Breast epithelium (tissue), 4 donors: ENCODE results near the gene PCDHGA6. TPM values are rescaled to one million over a fixed set of nuclear protein-coding genes. Genes with fewer than 3 reads are reported as not detected.
A peak's percentile ranks its signal among the peaks of the same experiment; 100 is the strongest.

Source experiments
- DNase-seq, 2 donors: peaks; one replicate each; pipeline ENCODE4 v3.0.0-alpha.2; 2019; ENCODE audit warnings: low spot score in 2 of 2
- H3K27ac ChIP-seq, 2 donors: fragments of 200-600 bp; sonication (generic) in 1 of 2; one replicate each; pipeline ENCODE4 v1.5.1; 2016 to 2019; ENCODE audit warnings: mild to moderate bottlenecking in 1 of 2
- H3K27me3 ChIP-seq, 2 donors: fragments of 200-600 bp; sonication (generic) in 1 of 2; one replicate each; pipeline versions ENCODE4 v1.5.1 to v1.6.0; 2017 to 2019; ENCODE audit warnings: control low read depth in 1 of 2, mild to moderate bottlenecking in 1 of 2
- H3K36me3 ChIP-seq: fragments of 200-600 bp; one replicate; pipeline ENCODE4 v1.5.1; 2019
- H3K4me1 ChIP-seq, 2 donors: fragments of 200-600 bp; sonication (generic); one replicate each; pipeline ENCODE4 v1.5.1; 2016 to 2019; ENCODE audit warnings: control low read depth in 1 of 2
- H3K4me3 ChIP-seq, 3 donors: fragments of 200-600 bp; sonication (generic); 1 replicate in 2 of 3; 2 replicates in 1 of 3; pipeline ENCODE4 v1.5.1; 2016 to 2019; ENCODE audit warnings: mild to moderate bottlenecking in 3 of 3, moderate library complexity in 2 of 3
- H3K9me3 ChIP-seq, 2 donors: fragments of 200-600 bp; sonication (generic) in 1 of 2; one replicate each; pipeline ENCODE4 v1.5.1; 2016 to 2019; ENCODE audit warnings: control low read depth in 1 of 2
- POLR2A ChIP-seq: fragments of 450-650 bp; IDR thresholded peaks from one replicate; pipeline ENCODE4 v1.6.1; 2016; ENCODE audit warnings: antibody characterized with exemption, mild to moderate bottlenecking, moderate library complexity
- POLR2AphosphoS5 ChIP-seq, 3 donors: sonication (generic); formaldehyde crosslinking; IDR thresholded peaks; one replicate each; pipeline ENCODE4 v1.6.1; 2017; ENCODE audit warnings: antibody characterized with exemption in 3 of 3
- intact Hi-C: fragments of 100-400 bp; cut with DNase I; formaldehyde crosslinking; loops from one replicate; pipeline ENCODE4 v1.15.1; 2023; ENCODE audit warnings: low total_unique reads
- total RNA-seq, 3 donors: library from RNA; depleted of rRNA; stranded (reverse); fragments of >200 nt; gene quantifications; one replicate each; pipeline ENCODE4 v1.1.0, GENCODE V29; 2016
- TF ChIP-seq, protein P1 (sequence below), 3 donors: fragments of 450-650 bp; IDR thresholded peaks; one replicate each; pipeline ENCODE4 v1.5.1; 2016 to 2017; ENCODE audit warnings: antibody characterized with exemption in 3 of 3, mild to moderate bottlenecking in 3 of 3, moderate library complexity in 3 of 3

PCDHGA6 gene
- total RNA-seq, 3 donors from 2014 or later = 4.0 to 8.5 (median 8.3) TPM

DNA sequence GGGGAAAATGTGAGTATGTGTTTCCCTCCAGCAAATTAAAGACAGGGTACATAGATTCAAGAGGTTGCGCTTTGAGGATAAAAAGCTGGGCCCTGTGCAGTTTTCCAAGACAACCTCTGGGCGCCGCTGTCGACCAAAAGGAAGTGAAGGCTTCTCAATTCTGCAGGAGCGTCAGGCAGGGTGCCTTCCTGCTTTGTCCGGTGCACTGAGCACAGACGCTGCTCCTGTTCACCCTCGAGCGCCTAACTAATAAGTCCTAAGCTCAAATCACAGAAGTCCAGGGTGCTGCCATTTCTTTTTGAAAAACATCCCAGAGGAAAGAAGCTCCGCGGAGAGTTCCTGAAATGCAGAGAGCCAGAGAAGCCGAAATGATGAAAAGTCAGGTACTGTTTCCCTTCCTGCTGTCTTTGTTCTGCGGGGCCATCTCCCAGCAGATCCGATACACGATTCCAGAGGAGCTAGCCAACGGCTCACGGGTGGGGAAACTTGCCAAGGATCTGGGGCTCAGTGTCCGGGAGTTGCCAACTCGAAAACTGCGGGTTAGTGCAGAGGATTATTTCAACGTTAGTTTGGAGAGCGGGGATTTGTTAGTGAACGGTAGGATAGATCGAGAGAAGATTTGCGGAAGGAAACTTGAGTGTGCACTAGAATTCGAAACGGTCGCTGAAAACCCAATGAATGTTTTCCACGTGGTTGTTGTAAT is 23.6 kb upstream of the PCDHGA6 start, which contains the start of gene PCDHGB1:
TSS of gene PCDHGB1 (plus strand) at position 183 of the 703 bp plus-strand sequence. CDS start at position 345, 162 bp downstream.
- TF ChIP-seq POLR2A = no peak
- TF ChIP-seq, protein P1, sequence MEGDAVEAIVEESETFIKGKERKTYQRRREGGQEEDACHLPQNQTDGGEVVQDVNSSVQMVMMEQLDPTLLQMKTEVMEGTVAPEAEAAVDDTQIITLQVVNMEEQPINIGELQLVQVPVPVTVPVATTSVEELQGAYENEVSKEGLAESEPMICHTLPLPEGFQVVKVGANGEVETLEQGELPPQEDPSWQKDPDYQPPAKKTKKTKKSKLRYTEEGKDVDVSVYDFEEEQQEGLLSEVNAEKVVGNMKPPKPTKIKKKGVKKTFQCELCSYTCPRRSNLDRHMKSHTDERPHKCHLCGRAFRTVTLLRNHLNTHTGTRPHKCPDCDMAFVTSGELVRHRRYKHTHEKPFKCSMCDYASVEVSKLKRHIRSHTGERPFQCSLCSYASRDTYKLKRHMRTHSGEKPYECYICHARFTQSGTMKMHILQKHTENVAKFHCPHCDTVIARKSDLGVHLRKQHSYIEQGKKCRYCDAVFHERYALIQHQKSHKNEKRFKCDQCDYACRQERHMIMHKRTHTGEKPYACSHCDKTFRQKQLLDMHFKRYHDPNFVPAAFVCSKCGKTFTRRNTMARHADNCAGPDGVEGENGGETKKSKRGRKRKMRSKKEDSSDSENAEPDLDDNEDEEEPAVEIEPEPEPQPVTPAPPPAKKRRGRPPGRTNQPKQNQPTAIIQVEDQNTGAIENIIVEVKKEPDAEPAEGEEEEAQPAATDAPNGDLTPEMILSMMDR (IDR thresholded peaks at IDR 0.05) = peak in 1 of 3 donors; percentile 35
- H3K9me3 ChIP-seq = peaks cover 63 to 89% of the 10 kb centered on the region in 2 donors
- intact Hi-C loops = loop anchor here (2.0 kb wide), 1 partner anchor 29 kb away; no protein-coding TSS in a partner anchor
- no peak within 1 kb of the TSS for H3K27ac ChIP-seq
- no peak for DNase-seq
- H3K27me3 ChIP-seq = peaks cover 0 to 3% of the 10 kb centered on the region in 2 donors
- H3K4me1 ChIP-seq = no peaks in the 10 kb centered on the region
- no peaks in the 10 kb centered on the region for H3K36me3 ChIP-seq
- H3K4me3 ChIP-seq = peak within 1 kb of the TSS in 1 of 3 donors; percentile 45

DNA sequence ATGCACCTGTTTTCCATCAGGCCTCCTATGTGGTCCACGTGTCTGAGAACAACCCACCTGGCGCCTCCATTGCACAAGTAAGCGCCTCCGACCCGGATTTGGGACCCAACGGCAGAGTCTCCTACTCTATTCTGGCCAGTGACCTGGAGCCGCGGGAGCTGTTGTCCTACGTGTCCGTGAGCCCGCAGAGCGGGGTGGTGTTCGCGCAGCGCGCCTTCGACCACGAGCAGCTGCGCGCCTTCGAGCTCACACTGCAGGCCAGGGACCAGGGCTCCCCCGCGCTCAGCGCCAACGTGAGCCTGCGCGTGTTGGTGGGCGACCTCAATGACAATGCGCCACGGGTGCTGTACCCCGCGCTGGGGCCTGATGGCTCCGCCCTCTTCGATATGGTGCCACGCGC is 22.1 kb upstream of the PCDHGA6 start:
- intact Hi-C loops = no loop called here
- peak overlapping the region in 1 of 3 donors; percentile 6 for H3K4me3 ChIP-seq

DNA sequence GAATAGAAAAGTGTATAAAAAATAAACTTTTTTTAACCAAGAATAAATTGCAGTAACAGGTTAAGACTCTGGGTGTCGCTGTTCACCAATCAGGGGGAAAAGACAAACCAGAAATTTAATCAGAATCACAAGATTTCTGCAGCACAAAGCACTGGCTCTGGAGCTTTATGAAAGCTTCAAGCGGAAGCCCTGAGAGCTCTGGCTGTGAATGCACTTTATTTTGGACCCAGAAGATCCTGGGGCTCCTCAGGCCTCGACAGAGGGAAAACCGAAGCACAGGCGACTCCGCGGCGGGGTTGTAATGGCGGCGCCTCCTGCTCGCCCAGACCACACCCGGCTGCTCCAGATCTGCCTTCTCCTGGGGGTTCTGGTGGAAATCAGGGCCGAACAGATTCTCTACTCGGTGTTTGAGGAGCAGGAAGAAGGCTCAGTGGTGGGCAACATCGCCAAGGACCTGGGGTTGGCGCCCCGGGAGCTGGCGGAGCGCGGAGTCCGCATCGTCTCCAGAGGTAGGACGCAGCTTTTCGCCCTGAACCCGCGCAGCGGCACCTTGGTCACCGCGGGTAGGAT is 18.7 kb upstream of the PCDHGA6 start, which contains the start of gene PCDHGA4:
TSS of gene PCDHGA4 (plus strand) at position 122 of the 570 bp plus-strand sequence. CDS start at position 209, 87 bp downstream.
- H3K9me3 ChIP-seq = peaks cover 74 to 96% of the 10 kb centered on the region in 2 donors
- peak within 1 kb of the TSS; percentile 20 to 47 (median 30) for H3K4me3 ChIP-seq
- intact Hi-C loops = no loop called here

More for the DNA sequence above, 22.1 kb upstream of the PCDHGA6 start:
- H3K9me3 ChIP-seq = peaks cover 63 to 91% of the 10 kb centered on the region in 2 donors
- H3K27me3 ChIP-seq = peaks cover 0 to 3% of the 10 kb centered on the region in 2 donors
- no peaks in the 10 kb centered on the region for H3K4me1 ChIP-seq
- DNase-seq = no peak
- TF ChIP-seq POLR2A (no peak), POLR2AphosphoS5 (IDR thresholded peaks at IDR 0.05) (no peak)
- TF ChIP-seq, protein P1 (IDR thresholded peaks at IDR 0.05) = no peak
- no peaks in the 10 kb centered on the region for H3K36me3 ChIP-seq
- H3K27ac ChIP-seq = no peak overlapping the region

DNA sequence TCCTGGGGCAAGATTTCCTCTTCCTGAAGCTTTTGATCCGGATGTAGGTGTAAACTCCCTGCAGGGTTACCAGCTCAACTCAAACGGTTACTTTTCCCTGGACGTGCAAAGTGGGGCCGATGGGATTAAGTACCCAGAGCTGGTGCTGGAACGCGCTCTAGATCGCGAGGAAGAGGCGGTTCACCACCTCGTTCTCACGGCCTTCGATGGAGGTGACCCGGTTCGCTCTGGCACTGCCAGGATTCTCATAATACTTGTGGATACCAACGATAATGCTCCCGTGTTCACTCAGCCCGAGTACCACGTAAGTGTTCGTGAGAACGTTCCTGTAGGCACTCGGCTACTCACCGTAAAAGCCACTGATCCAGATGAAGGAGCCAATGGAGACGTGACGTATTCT is 18.1 kb upstream of the PCDHGA6 start:
- TF ChIP-seq POLR2AphosphoS5 (IDR thresholded peaks at IDR 0.05) (no peak), POLR2A (no peak)
- TF ChIP-seq, protein P1 (IDR thresholded peaks at IDR 0.05) = no peak
- Histone ChIP-seq H3K27ac (no peak overlapping the region), H3K9me3 (peaks cover 74 to 96% of the 10 kb centered on the region in 2 donors), H3K27me3 (peaks cover 0 to 3% of the 10 kb centered on the region in 2 donors), H3K4me3 (peak overlapping the region in 1 of 3 donors; percentile 47), H3K4me1 (no peaks in the 10 kb centered on the region), H3K36me3 (no peaks in the 10 kb centered on the region)
- intact Hi-C loops = no loop called here
- no peak for DNase-seq

More for the DNA sequence above, 18.7 kb upstream of the PCDHGA6 start, which contains the start of gene PCDHGA4:
- H3K27ac ChIP-seq = no peak within 1 kb of the TSS
- H3K4me1 ChIP-seq = no peaks in the 10 kb centered on the region
- no peaks in the 10 kb centered on the region for H3K36me3 ChIP-seq
- TF ChIP-seq, protein P1 (IDR thresholded peaks at IDR 0.05) = peak in 1 of 3 donors; percentile 12
- TF ChIP-seq POLR2A = no peak
- peaks cover 0 to 3% of the 10 kb centered on the region in 2 donors for H3K27me3 ChIP-seq
- no peak for DNase-seq

DNA sequence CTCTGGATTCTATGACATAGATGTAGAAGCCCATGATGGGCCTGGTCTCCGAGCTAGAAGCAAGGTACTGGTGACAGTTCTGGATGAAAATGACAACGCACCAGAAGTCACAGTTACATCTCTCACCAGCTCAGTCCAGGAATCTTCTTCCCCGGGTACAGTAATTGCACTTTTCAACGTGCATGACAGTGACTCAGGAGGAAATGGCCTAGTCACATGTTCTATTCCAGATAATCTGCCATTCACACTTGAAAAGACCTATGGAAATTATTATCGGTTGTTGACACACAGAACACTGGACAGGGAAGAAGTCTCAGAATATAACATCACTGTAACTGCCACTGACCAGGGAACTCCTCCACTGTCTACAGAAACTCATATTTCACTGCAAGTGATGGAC is 17.6 kb upstream of the PCDHGA6 start:
- intact Hi-C loops = no loop called here
- Histone ChIP-seq H3K27me3 (no peaks in the 10 kb centered on the region), H3K27ac (no peak overlapping the region), H3K36me3 (no peaks in the 10 kb centered on the region), H3K4me1 (no peaks in the 10 kb centered on the region), H3K4me3 (no peak overlapping the region), H3K9me3 (peaks cover 74 to 96% of the 10 kb centered on the region in 2 donors)
- no peak for DNase-seq
- TF ChIP-seq POLR2A = no peak
- no peak for TF ChIP-seq POLR2AphosphoS5 (IDR thresholded peaks at IDR 0.05)
- TF ChIP-seq, protein P1 (IDR thresholded peaks at IDR 0.05) = no peak
